Mesothelial cell of epicardium (in vitro differentiated cells): ENCODE results near the gene ARL6IP4. TPM values are rescaled to one million over a fixed set of nuclear protein-coding genes. Genes with fewer than 3 reads are reported as not detected.

Experiments
- DNase-seq, 2 experiments: peaks; one replicate each; pipeline ENCODE4 v3.0.0; 2021; ENCODE audit warnings: low spot score in 2 of 2; ENCODE audit not compliant: unreplicated experiment in 2 of 2
- H3K27ac Mint-ChIP-seq: 2 replicates; pipeline ENCODE4 v1.8.0; 2021; ENCODE audit warnings: mixed read lengths
- H3K27me3 Mint-ChIP-seq: 2 replicates; pipeline ENCODE4 v1.8.0; 2021; ENCODE audit warnings: low read depth, mixed read lengths
- H3K36me3 Mint-ChIP-seq: 2 replicates; pipeline ENCODE4 v1.8.0; 2021; ENCODE audit warnings: mixed read lengths
- H3K4me1 Mint-ChIP-seq: 2 replicates; pipeline ENCODE4 v1.8.0; 2021; ENCODE audit warnings: mixed read lengths
- H3K4me3 Mint-ChIP-seq: 2 replicates; pipeline ENCODE4 v1.8.0; 2021; ENCODE audit warnings: mild to moderate bottlenecking, moderate library complexity, mixed read lengths
- H3K9me3 Mint-ChIP-seq: 2 replicates; pipeline ENCODE4 v1.8.0; 2021; ENCODE audit warnings: mixed read lengths
- total RNA-seq: library from RNA; stranded (reverse); gene quantifications from 3 replicates; pipeline ENCODE4 v1.2.1, GENCODE V29; 2021
- TF ChIP-seq, protein P1 (sequence below): fragments of 200-600 bp; sonication (generic); IDR thresholded peaks from one replicate; pipeline ENCODE4 v1.5.0; 2021; ENCODE audit warnings: antibody characterized with exemption; ENCODE audit not compliant: unreplicated experiment

Gene ARL6IP4
- total RNA-seq, 1 donor from 2014 or later, result 120 TPM

DNA sequence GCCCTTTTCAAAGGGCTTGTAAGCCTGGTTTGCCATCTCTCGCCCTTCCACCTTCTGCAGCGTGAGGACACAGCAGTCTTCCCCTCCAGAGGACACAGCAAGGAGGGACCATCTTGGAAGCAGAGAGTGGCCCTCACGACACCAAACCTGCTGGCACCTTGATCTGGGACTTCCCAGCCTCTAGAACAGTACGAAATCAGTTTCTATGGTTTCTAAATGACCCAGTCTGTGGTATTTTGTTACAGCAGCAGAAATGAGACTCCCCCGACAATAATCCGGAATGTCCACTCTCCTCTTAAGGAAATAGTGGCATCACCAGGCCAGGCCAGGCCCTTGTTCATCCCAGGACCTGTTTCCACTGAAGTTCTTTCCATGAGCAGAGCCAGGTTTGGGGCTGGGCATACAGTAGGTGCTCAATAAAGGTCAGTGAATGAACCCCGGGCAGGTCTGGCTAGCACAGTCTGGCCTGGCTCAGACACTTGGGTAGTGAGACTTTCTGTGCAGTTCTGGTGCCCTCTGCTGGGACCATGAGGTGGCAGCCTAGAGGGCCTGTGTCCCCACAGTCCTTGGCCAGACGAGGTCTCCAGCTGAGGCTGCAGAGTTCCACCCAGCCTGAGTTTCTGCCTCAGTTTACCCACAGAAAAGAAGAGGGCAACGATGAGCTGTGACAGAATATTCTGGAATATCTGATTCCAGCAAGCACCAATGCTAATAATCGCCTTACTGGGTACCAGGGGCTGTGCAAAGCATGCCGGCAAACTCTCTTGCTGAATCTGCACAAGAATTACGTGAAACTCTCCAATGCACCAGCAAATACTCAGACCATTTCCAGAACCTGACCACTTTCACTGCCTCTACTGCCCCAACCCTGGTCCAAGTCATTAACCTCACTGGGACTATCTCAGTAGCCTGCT lies 28.2 kb upstream of the ARL6IP4 start:
- DNase-seq, result peak in 1 of 2 experiments; percentile 67
- H3K27me3 Mint-ChIP-seq, result no peaks in the 10 kb centered on the region
- H3K4me3 Mint-ChIP-seq, result no peak overlapping the region

DNA sequence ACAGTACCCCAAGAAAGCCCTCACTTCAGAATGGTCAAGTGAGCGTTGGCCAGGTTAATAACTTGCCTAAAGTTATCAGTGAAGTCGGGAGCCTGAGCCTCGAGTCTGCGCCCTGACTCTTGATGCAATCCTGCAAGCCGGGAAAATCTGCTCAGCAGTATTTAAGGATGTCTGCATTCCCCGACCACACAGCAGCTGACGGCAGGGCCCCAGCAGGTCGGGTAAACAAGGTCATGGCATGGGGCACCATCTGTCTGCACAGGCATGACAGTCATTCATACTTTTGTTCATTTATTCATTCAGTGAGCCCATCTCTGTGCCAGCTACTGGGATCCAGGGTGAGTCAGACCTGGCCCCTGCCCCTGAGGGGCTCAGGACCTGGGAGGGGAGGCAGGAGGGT lies 25.3 kb upstream of the ARL6IP4 start:
- Mint-ChIP-seq H3K27me3 (no peaks in the 10 kb centered on the region), H3K4me3 (no peak overlapping the region), H3K4me1 (no peaks in the 10 kb centered on the region)

More for the DNA sequence above, 28.2 kb upstream of the ARL6IP4 start:
- H3K27ac Mint-ChIP-seq, result no peak overlapping the region
- TF ChIP-seq, protein P1, sequence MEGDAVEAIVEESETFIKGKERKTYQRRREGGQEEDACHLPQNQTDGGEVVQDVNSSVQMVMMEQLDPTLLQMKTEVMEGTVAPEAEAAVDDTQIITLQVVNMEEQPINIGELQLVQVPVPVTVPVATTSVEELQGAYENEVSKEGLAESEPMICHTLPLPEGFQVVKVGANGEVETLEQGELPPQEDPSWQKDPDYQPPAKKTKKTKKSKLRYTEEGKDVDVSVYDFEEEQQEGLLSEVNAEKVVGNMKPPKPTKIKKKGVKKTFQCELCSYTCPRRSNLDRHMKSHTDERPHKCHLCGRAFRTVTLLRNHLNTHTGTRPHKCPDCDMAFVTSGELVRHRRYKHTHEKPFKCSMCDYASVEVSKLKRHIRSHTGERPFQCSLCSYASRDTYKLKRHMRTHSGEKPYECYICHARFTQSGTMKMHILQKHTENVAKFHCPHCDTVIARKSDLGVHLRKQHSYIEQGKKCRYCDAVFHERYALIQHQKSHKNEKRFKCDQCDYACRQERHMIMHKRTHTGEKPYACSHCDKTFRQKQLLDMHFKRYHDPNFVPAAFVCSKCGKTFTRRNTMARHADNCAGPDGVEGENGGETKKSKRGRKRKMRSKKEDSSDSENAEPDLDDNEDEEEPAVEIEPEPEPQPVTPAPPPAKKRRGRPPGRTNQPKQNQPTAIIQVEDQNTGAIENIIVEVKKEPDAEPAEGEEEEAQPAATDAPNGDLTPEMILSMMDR, result peak; percentile 51
- no peaks in the 10 kb centered on the region for H3K36me3 Mint-ChIP-seq
- no peaks in the 10 kb centered on the region for H3K9me3 Mint-ChIP-seq
- H3K4me1 Mint-ChIP-seq, result no peaks in the 10 kb centered on the region

DNA sequence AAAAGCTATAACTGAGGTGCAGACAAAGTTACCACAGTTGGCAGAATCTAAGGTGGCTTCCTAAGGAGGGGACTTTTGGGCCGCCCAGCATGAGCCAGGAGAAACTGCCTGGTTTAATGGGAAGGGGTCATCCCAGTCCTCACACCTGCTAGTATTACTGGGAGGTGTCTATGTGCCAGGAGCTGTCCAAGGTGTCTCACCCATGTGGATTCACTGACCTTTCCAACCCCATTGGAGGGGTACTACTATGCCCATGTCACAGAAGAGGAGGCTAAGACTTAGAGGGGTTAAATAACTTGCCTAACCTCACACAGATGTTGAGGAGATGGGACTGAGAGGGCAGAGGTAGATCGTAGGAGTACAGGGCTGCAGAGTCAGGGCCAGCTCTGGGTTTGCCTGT lies 24.4 kb upstream of the ARL6IP4 start:
- H3K4me1 Mint-ChIP-seq, result no peaks in the 10 kb centered on the region
- no peak overlapping the region for H3K27ac Mint-ChIP-seq
- H3K9me3 Mint-ChIP-seq, result no peaks in the 10 kb centered on the region
- H3K27me3 Mint-ChIP-seq, result no peaks in the 10 kb centered on the region
- H3K4me3 Mint-ChIP-seq, result no peak overlapping the region
- no peak for DNase-seq
- H3K36me3 Mint-ChIP-seq, result peaks cover 4% of the 10 kb centered on the region
- TF ChIP-seq, protein P1, result no peak

More for the DNA sequence above, 25.3 kb upstream of the ARL6IP4 start:
- peaks cover 4% of the 10 kb centered on the region for H3K36me3 Mint-ChIP-seq
- H3K27ac Mint-ChIP-seq, result no peak overlapping the region
- DNase-seq, result no peak
- TF ChIP-seq, protein P1, result no peak
- no peaks in the 10 kb centered on the region for H3K9me3 Mint-ChIP-seq

DNA sequence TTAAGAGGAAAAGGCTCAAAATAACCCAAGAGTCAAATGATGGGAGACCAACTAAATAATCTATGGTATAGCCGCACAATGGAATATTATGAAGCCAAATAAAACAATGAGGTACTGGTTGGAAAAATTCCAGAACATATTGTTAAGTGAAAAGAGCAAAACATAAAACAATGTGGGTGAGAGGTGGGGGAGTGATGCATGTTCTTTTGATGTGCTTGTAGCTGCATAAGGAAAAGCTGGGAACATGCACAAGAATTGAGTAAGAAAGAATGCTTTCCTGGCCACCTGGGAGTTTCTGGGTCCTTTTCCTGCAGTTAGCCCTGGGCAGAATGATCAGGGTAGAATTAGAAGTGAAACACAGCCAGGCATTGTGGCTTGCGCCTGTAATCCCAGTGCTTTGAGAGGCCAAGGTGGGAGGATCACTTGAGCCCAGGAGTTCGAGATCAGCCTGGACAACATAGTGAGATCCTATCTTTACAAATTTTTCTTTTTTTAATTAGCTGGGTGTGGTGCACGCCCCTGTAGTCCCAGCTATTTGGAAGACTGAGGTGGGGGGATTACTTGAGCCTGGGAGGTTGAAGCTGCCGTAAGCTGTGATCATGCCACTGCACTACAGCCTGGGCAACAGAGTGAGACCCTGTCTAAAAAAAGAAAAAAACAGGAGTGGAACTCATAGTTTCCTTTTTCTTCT lies 22.1 kb upstream of the ARL6IP4 start:
- Mint-ChIP-seq H3K4me1 (no peaks in the 10 kb centered on the region), H3K27me3 (no peaks in the 10 kb centered on the region), H3K36me3 (peaks cover 4% of the 10 kb centered on the region), H3K9me3 (no peaks in the 10 kb centered on the region), H3K4me3 (no peak overlapping the region), H3K27ac (no peak overlapping the region)
- no peak for DNase-seq
- TF ChIP-seq, protein P1, result no peak

DNA sequence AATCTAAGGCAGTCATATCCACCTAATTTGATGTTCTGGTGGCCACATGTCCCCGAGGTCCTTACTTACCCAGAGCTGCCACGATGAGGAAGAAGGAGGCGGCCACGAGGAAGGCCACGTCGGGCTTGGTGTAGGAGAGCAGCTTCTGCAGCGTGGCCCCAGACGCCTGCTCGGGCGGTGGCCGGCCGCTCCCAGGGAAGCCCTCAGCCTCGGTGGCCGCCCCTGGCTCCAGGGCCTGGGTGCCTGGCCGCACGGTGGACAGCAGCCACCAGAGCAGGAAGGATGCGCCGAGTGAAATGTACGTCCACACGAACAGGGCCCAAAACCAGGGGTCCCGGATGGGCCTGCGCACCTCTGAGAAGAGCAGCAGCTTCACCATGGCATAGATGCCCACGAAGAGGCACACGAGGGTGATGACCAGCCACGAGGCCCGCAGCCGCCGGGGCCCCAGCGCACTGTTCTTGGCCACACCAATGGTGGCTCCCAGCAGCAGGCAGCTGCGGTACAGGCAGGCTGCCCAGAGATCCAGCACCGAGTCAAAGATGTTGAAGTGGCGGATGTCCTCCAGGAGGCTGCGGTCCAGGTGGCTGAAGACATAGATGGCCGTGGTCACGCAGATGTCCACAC lies 20.8 kb upstream of the ARL6IP4 start:
- H3K36me3 Mint-ChIP-seq, result peaks cover 4% of the 10 kb centered on the region
- TF ChIP-seq, protein P1, result no peak
- H3K4me3 Mint-ChIP-seq, result no peak overlapping the region
- DNase-seq, result no peak
- H3K9me3 Mint-ChIP-seq, result no peaks in the 10 kb centered on the region
- H3K27ac Mint-ChIP-seq, result no peak overlapping the region
- H3K4me1 Mint-ChIP-seq, result peaks cover 5% of the 10 kb centered on the region
- no peaks in the 10 kb centered on the region for H3K27me3 Mint-ChIP-seq
